ENCODE results near the gene DNAJC5. TPM values are rescaled to one million over a fixed set of nuclear protein-coding genes. Genes with fewer than 3 reads are reported as not detected.
A peak's percentile ranks its signal among the peaks of the same experiment; 100 is the strongest.
"Not testable (repeated sequence)": the region's sequence is repeated elsewhere in the genome, so short reads cannot be mapped to it uniquely, and the experiment has no call there.

Gene DNAJC5
- total and polyA plus RNA-seq, 2 of the 8 experiments (the other 6 are each of a cell fraction or from before 2014, with no cell fraction given), result 19.2 to 31.2 TPM

GRCh38 chr20:63916371-63916939 lies 21.5 kb downstream of the DNAJC5 start:
- H2BK20ac ChIP-seq (ENCODE audit: low read length); H3K9me3 ChIP-seq (ENCODE audit: insufficient read depth in 2 of 2, low read depth in 1 of 2, low read length in 1 of 2); H3K23me2 ChIP-seq (ENCODE audit: low read depth, low read length); H3K27ac ChIP-seq (ENCODE audit: low read depth, low read length); H3K9ac ChIP-seq (replicated peaks in 1 of 4; ENCODE audit: extremely low read depth in 1 of 4, low read depth in 3 of 4, low read length in 3 of 4); H2BK5ac ChIP-seq (ENCODE audit: low read depth, low read length); H2AFZ ChIP-seq (ENCODE audit: low read length); FAIRE-seq; H3K4me3 ChIP-seq (ENCODE audit: extremely low read depth in 1 of 4, insufficient read depth in 2 of 4, low read depth in 3 of 4, low read length in 4 of 4); H3K36me3 ChIP-seq (ENCODE audit: control insufficient read depth in 2 of 4, insufficient read depth in 4 of 4, low read length in 3 of 4); DNase-seq (ENCODE audit: low read depth in 1 of 2, low spot score in 2 of 2); H2AK5ac ChIP-seq (ENCODE audit: low read depth, low read length); H3K14ac ChIP-seq (ENCODE audit: insufficient read length); H2BK120ac ChIP-seq (replicated peaks; ENCODE audit: low read depth, low read length); H3K4me2 ChIP-seq (ENCODE audit: insufficient read depth in 1 of 2, low read depth in 2 of 2, low read length in 2 of 2); H2BK15ac ChIP-seq (ENCODE audit: low read length); H2BK12ac ChIP-seq (ENCODE audit: low read depth, low read length); H3K27me3 ChIP-seq (replicated peaks in 1 of 4; ENCODE audit: control insufficient read depth in 3 of 4, extremely low read depth in 1 of 4, insufficient read depth in 3 of 4, low read length in 3 of 4); H3K18ac ChIP-seq (ENCODE audit: extremely low read depth, low read length); H3K56ac ChIP-seq (replicated peaks; ENCODE audit: insufficient read length, low read depth, low read length); POLR2A ChIA-PET (ENCODE audit: partially characterized antibody); H3K79me1 ChIP-seq (ENCODE audit: low read depth, low read length); H4K91ac ChIP-seq (replicated peaks; ENCODE audit: insufficient read length, low read length); H3K4me1 ChIP-seq (replicated peaks in 1 of 4; ENCODE audit: control insufficient read depth in 3 of 4, insufficient read depth in 4 of 4, low read length in 3 of 4); H4K5ac ChIP-seq (ENCODE audit: insufficient read length, low read depth, low read length); H3K4ac ChIP-seq (replicated peaks; ENCODE audit: insufficient read length, low read depth, low read length); H4K20me1 ChIP-seq (replicated peaks in 1 of 2; ENCODE audit: control insufficient read depth in 1 of 2, insufficient read depth in 2 of 2, low read length in 2 of 2); H4K8ac ChIP-seq (ENCODE audit: extremely low read depth, insufficient read depth, low read length); H3K23ac ChIP-seq (ENCODE audit: insufficient read length): not testable (repeated sequence)
- 93% methylated on average over 8 of the region's 8 CpGs; no CpG with 5 or more reads in 1 of the 2 experiments for WGBS, 2 experiments (ENCODE audit: extremely low coverage in 1 of 2, insufficient coverage in 1 of 2, insufficient read length in 1 of 2, insufficient replicate concordance in 2 of 2, low coverage in 1 of 2, low lambda C conversion rate in 2 of 2, missing lambda C conversion rate in 1 of 2)
- CTCF ChIA-PET (ENCODE audit: partially characterized antibody), result interaction anchor here (0.7 to 2.4 kb wide), 2 partner anchors 18 to 30 kb away, joined by 3 to 6 read pairs; no protein-coding TSS in a partner anchor
- H3K79me2 ChIP-seq (ENCODE audit: control insufficient read depth in 1 of 2, insufficient read depth in 2 of 2, low read length in 2 of 2), result peaks cover 0 to 24% of the 10 kb centered on the region in 2 experiments; a peak in 2 of 4 replicates
- TF ChIP-seq EP300 (IDR thresholded peaks at IDR 0.05; ENCODE audit: borderline replicate concordance in 1 of 2, low read depth in 2 of 2, low read length in 2 of 2), result peak in 1 of 2 experiments; percentile 27; a peak in 1 of 3 replicates

All from H1 (cell line).